ENCODE measurements around the gene RNF157. TPM values are rescaled to one million over a fixed set of nuclear protein-coding genes. Genes with fewer than 3 reads are reported as not detected.

The RNF157 gene
- total RNA-seq, 1 donor, result 4.7 TPM

- peak; percentile 36 for TF ChIP-seq CTCF (IDR thresholded peaks at IDR 0.05; ENCODE audit: insufficient read depth, low read depth, low read length)
- H3K4me3 ChIP-seq (ENCODE audit: low read depth, low read length), result no peak overlapping the region
- DNase-seq (ENCODE audit: low read depth), result no peak
These were observed 115.5 kb downstream of the RNF157 start for GRCh38 chr17:76124582-76125390.

DNA sequence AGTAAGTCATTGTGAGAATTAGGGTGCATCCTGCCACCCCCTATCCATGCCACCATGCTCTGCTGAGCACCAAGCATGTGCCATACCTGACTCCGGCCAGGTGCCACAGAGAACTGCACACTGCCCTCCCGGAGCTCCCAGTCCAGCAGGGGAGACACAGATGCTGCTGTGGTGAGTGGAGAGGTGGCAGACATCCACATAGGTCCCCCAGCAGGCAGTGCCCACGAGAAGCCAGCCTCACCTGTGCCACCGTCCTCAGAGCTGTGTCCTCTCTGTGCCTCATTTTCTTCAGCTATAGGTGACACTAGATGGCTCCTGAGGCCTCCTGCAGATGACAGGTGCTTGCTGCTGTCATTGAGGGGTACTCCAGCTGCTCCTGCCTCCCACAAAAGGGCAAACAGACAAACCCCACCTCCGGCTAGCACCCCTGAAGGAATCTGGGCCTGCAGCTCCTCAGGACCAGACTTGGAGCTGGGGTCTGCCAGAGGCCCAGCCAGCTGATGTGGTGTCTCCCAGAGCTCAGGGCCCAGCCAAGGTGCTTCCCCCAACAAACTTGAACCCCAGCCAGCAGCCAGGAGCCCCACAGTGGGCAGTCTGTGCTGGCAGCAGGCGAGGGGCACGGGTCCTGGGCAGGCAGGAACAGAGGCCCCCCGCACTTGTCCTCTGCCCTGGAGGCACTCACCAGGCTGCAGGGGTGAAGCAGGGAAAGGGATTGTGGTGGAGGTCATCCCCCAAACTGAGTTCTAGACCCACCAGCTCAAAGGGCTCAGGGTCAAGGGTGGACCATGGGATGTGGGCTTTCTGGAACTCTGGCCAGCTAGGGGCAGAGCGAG, 116.3 kb downstream of the RNF157 start:
- TF ChIP-seq CTCF (IDR thresholded peaks at IDR 0.05; ENCODE audit: insufficient read depth, low read depth, low read length), result no peak
- H3K4me3 ChIP-seq (ENCODE audit: low read depth, low read length), result no peak overlapping the region
- DNase-seq (ENCODE audit: low read depth), result no peak

GRCh38 chr17:76123191-76123499, 117.1 kb downstream of the RNF157 start:
- no peak for DNase-seq (ENCODE audit: low read depth)
- H3K4me3 ChIP-seq (ENCODE audit: low read depth, low read length), result no peak overlapping the region
- no peak for TF ChIP-seq CTCF (IDR thresholded peaks at IDR 0.05; ENCODE audit: insufficient read depth, low read depth, low read length)

GRCh38 chr17:76122431-76123190, 117.7 kb downstream of the RNF157 start:
- DNase-seq (ENCODE audit: low read depth), result no peak
- no peak overlapping the region for H3K4me3 ChIP-seq (ENCODE audit: low read depth, low read length)
- TF ChIP-seq CTCF (IDR thresholded peaks at IDR 0.05; ENCODE audit: insufficient read depth, low read depth, low read length), result no peak

DNA sequence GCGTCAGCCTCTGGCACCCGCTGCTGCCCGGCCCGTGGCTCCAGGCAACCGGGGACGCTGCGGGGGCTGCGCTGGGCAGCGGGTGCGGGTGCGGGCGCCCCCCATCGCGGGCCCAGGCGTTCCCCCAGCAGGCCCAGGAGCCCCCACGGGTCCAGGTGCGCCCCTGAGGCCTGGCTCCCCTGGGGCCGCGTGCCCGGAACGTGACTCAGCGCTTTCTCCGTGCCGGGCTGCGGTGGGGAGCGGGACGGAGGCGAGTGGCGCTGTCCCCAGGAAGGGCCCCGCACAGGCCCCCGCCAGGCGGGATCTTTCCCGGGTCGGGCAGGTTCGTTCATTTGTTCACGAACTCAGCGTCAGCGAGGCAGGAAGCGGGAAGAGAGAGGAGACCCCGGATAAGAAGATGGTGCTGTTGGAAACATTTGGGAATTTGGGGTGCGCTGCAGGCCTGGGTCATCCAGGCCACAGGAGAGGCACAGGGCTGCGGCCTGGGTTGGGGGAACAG, 118.3 kb downstream of the RNF157 start:
- TF ChIP-seq CTCF (IDR thresholded peaks at IDR 0.05; ENCODE audit: insufficient read depth, low read depth, low read length), result no peak
- no peak for DNase-seq (ENCODE audit: low read depth)
- H3K4me3 ChIP-seq (ENCODE audit: low read depth, low read length), result no peak overlapping the region

DNA sequence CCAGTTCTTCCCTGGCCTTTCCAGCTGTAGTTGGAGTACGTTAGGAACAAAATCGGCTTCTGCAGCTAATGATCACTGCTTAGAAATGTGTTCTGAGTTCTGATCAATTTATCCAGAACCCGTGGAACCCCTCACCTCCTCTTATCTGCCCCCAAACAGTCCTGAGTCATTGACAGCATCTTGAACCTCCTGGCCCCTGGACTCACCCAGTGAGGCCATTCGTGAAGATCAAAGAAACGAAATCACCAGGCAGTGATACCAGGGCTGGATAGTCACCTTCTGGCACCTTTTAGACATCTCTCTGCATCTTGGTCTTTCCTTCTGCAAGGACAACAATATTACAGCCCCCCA, 119.7 kb downstream of the RNF157 start:
- TF ChIP-seq CTCF (IDR thresholded peaks at IDR 0.05; ENCODE audit: insufficient read depth, low read depth, low read length), result no peak
- no peak for DNase-seq (ENCODE audit: low read depth)
- H3K4me3 ChIP-seq (ENCODE audit: low read depth, low read length), result no peak overlapping the region

Data from fibroblast of villous mesenchyme (primary cell).